HepG2 (cell line): Measurements from ENCODE around the gene MUC4. TPM values are rescaled to one million over a fixed set of nuclear protein-coding genes. Genes with fewer than 3 reads are reported as not detected.

Experiments
- ATAC-seq: fragments of 200-7000 bp; cut with Tn5 transposase; 3 replicates; pipeline ENCODE4 v1.9.1; 2020; ENCODE audit warnings: mild to moderate bottlenecking, moderate library complexity
- BruUV-seq: library from RNA; stranded (reverse); fragments of 400-500 nt; replicated peaks from 2 replicates; lab custom pipeline; 2021; lab: Mats Ljungman, UMichigan
- CTCF ChIA-PET: fragments of 300-600 bp; formaldehyde crosslinking; extraction: SDS; loops from one replicate; lab custom pipeline; 2021; ENCODE audit warnings: low total read pairs, inconsistent platforms, low intra/inter-chr PET ratio; lab: Yijun Ruan, JAX
- POLR2A ChIA-PET: fragments of 350-600 bp; sonication (Branson Sonifier 250); formaldehyde crosslinking; loops from one replicate; lab custom pipeline; 2020; ENCODE audit warnings: antibody characterized with exemption, inconsistent platforms; lab: Yijun Ruan, JAX
- DNase-seq: peaks from one replicate; pipeline ENCODE4 v3.0.0-alpha.2; 2015; ENCODE audit warnings: low spot score
- FAIRE-seq: peaks from 3 replicates; lab custom pipeline; 2011; peaks lifted over from hg19 to GRCh38; lab: Jason Lieb, UNC
- H2AFZ ChIP-seq: one replicate; pipeline ENCODE4 v1.6.1; 2011; ENCODE audit warnings: low read length, inconsistent platforms
- H3K27ac ChIP-seq: fragments of 300-600 bp; 3 replicates; pipeline ENCODE4 v1.8.0; 2011; ENCODE audit warnings: mixed run types, mild to moderate bottlenecking, mixed read lengths, low read length, inconsistent platforms; ENCODE audit not compliant: insufficient read depth; ENCODE audit errors: extremely low read length
- H3K27me3 ChIP-seq, 2 experiments: fragments of 200-600 bp in 1 of 2; 2 replicates in 1 of 2; 3 replicates in 1 of 2; pipeline versions ENCODE4 v1.6.0 to v1.8.0; 2011; ENCODE audit warnings: low read length in 2 of 2, mild to moderate bottlenecking in 2 of 2, moderate library complexity in 2 of 2, inconsistent platforms in 1 of 2; ENCODE audit not compliant: insufficient read depth in 2 of 2, control insufficient read depth in 1 of 2
- H3K36me3 ChIP-seq, 2 experiments: fragments of 200-600 bp in 1 of 2; replicated peaks in 1 of 2; 2 replicates in 1 of 2; 3 replicates in 1 of 2; pipeline versions ENCODE4 v1.5.1 to v1.8.0; 2011; ENCODE audit warnings: low read length in 2 of 2, inconsistent platforms in 1 of 2; ENCODE audit not compliant: insufficient read depth in 2 of 2, control insufficient read depth in 1 of 2
- H3K4me1 ChIP-seq: 2 replicates; pipeline ENCODE4 v1.5.1; 2012; ENCODE audit warnings: low read length, inconsistent platforms; ENCODE audit not compliant: insufficient read depth
- H3K4me2 ChIP-seq: 2 replicates; pipeline ENCODE4 v1.6.0; 2011; ENCODE audit warnings: low read depth, low read length, inconsistent platforms
- H3K4me3 ChIP-seq, 3 experiments: fragments of 200-600 bp in 1 of 3; sonication (generic), shearing (Covaris generic) in 1 of 3; replicated peaks in 1 of 3; 2 replicates each; pipeline ENCODE4 v1.5.1; 2011 to 2016; ENCODE audit warnings: low read length in 3 of 3, inconsistent platforms in 2 of 3, low read depth in 2 of 3, mild to moderate bottlenecking in 2 of 3, control low read depth in 1 of 3, mixed read lengths in 1 of 3; ENCODE audit not compliant: insufficient read depth in 1 of 3
- H3K79me2 ChIP-seq: one replicate; pipeline ENCODE4 v1.6.1; 2011; ENCODE audit warnings: low read length, inconsistent platforms; ENCODE audit not compliant: insufficient read depth
- H3K9ac ChIP-seq: 2 replicates; pipeline ENCODE4 v1.6.0; 2011; ENCODE audit warnings: mild to moderate bottlenecking, low read depth, low read length, inconsistent platforms; ENCODE audit not compliant: insufficient read depth
- H3K9me3 ChIP-seq: 2 replicates; pipeline ENCODE4 v1.5.1; 2012; ENCODE audit warnings: mild to moderate bottlenecking, low read length
- H4K20me1 ChIP-seq: 2 replicates; pipeline ENCODE4 v1.6.0; 2011; ENCODE audit warnings: inconsistent platforms, mild to moderate bottlenecking, low read length, moderate library complexity; ENCODE audit not compliant: insufficient read depth
- AGO1 ChIP-seq: fragments of 200-400 bp; formaldehyde crosslinking; IDR thresholded peaks from 2 replicates; pipeline ENCODE4 v1.6.1; 2017; ENCODE audit warnings: mild to moderate bottlenecking, low read depth, low read length, moderate library complexity; ENCODE audit not compliant: poor library complexity, severe bottlenecking
- ATF3 ChIP-seq: sonication (generic); formaldehyde crosslinking; IDR thresholded peaks from 2 replicates; pipeline ENCODE4 v1.4.0; 2020; ENCODE audit warnings: missing genetic modification reagents
- CHD4 ChIP-seq: fragments of 200-600 bp; sonication (generic); IDR thresholded peaks from 2 replicates; pipeline ENCODE4 v1.7.0; 2017; ENCODE audit warnings: mild to moderate bottlenecking, low read length, borderline replicate concordance
- GFI1 ChIP-seq: sonication (generic); formaldehyde crosslinking; IDR thresholded peaks from 2 replicates; pipeline ENCODE4 v1.5.0; 2020; ENCODE audit warnings: missing genetic modification reagents, mild to moderate bottlenecking, borderline replicate concordance
- MAFG ChIP-seq: sonication (generic); formaldehyde crosslinking; IDR thresholded peaks from 2 replicates; pipeline ENCODE4 v1.5.1; 2020; ENCODE audit warnings: mild to moderate bottlenecking, missing genetic modification reagents
- MBD4 ChIP-seq: IDR thresholded peaks from 2 replicates; pipeline ENCODE4 v1.6.1; 2012; ENCODE audit warnings: low read length, inconsistent platforms, borderline replicate concordance
- POLR2G ChIP-seq: fragments of 200-400 bp; formaldehyde crosslinking; IDR thresholded peaks from 2 replicates; pipeline ENCODE4 v1.6.1; 2018; ENCODE audit warnings: mild to moderate bottlenecking, low read depth, low read length, moderate library complexity
- SOX5 ChIP-seq: IDR thresholded peaks from 2 replicates; pipeline ENCODE4 v1.6.1; 2016; ENCODE audit warnings: borderline replicate concordance
- ZFP36 ChIP-seq: fragments of 150-350 bp; IDR thresholded peaks from 2 replicates; pipeline ENCODE4 v1.6.1; 2018; ENCODE audit warnings: borderline replicate concordance, low read length, low read depth; ENCODE audit not compliant: partially characterized antibody
- ZNF615 ChIP-seq: sonication (generic); formaldehyde crosslinking; IDR thresholded peaks from 2 replicates; pipeline ENCODE4 v1.5.0; 2020; ENCODE audit warnings: mild to moderate bottlenecking, missing genetic modification reagents, borderline replicate concordance
- ZNF746 ChIP-seq: sonication (generic); formaldehyde crosslinking; IDR thresholded peaks from 2 replicates; pipeline ENCODE4 v1.8.0; 2022; ENCODE audit warnings: mild to moderate bottlenecking, missing genetic modification reagents
- ZNF75D ChIP-seq: sonication (generic); formaldehyde crosslinking; IDR thresholded peaks from 2 replicates; pipeline ENCODE4 v1.8.1; 2023; ENCODE audit warnings: missing genetic modification reagents, mild to moderate bottlenecking, borderline replicate concordance
- ZNF792 ChIP-seq: IDR thresholded peaks from 2 replicates; pipeline ENCODE4 v1.6.1; 2016
- ZNF839 ChIP-seq: sonication (generic); formaldehyde crosslinking; IDR thresholded peaks from 2 replicates; pipeline ENCODE4 v1.4.0; 2020; ENCODE audit warnings: missing genetic modification reagents, mild to moderate bottlenecking, borderline replicate concordance
- ZSCAN22 ChIP-seq: sonication (generic); formaldehyde crosslinking; IDR thresholded peaks from 2 replicates; pipeline ENCODE4 v1.4.0; 2020; ENCODE audit warnings: mild to moderate bottlenecking, missing genetic modification reagents
- ZSCAN25 ChIP-seq: sonication (generic); formaldehyde crosslinking; IDR thresholded peaks from 2 replicates; pipeline ENCODE4 v1.8.0; 2022; ENCODE audit warnings: mild to moderate bottlenecking, missing genetic modification reagents
- WGBS: methylation state at CpG from one replicate; pipeline ENCODE4 v1.1.6; 2017; ENCODE audit warnings: low lambda C conversion rate; 5-methylcytosine and 5-hydroxymethylcytosine counted together
- in situ Hi-C: cut with HindIII; loops from 2 replicates; pipeline ENCODE4 v1.10.0; 2017; ENCODE audit warnings: low pct_unique_long_range_greater_than_20kb; ENCODE audit not compliant: extremely low pct_ligation_motif_present
- intact Hi-C: fragments of 100-400 bp; cut with micrococcal nuclease; formaldehyde crosslinking; loops from one replicate; pipeline ENCODE4 v1.10.0; 2022; ENCODE audit not compliant: unreplicated experiment
- polyA plus RNA-seq, 8 experiments: library from polyadenylated mRNA; depleted of rRNA in 3 of 8; stranded (reverse) in 7 of 8; unstranded in 1 of 8; fragments of >200 nt; fragmentation: Illumina TruSeq in 4 of 8; extraction: Trizol in 4 of 8; gene quantifications; 2 replicates each; pipeline versions ENCODE4 v1.2.1 to v1.2.3, GENCODE V29; 2011 to 2016; ENCODE audit warnings: low read depth in 4 of 8, missing spikeins in 1 of 8, mixed read lengths in 1 of 8; ENCODE audit not compliant: insufficient read depth in 1 of 8
- total RNA-seq, 5 experiments: library from RNA; depleted of rRNA; stranded (reverse); fragments of >200 nt; fragmentation: Illumina TruSeq; extraction: Trizol; gene quantifications; 2 replicates each; pipeline ENCODE4 v1.2.3, GENCODE V29; 2016; ENCODE audit warnings: low read depth in 1 of 5

Gene MUC4
- total and polyA plus RNA-seq, 2 of the 13 experiments (the other 11 are each of a cell fraction or from before 2014, with no cell fraction given) = not detected

GRCh38 chr3:195769551-195769950, 42.2 kb downstream of the MUC4 start:
- intact Hi-C loops = no loop called here
- Histone ChIP-seq H3K27ac (no peak overlapping the region), H3K9ac (no peak overlapping the region), H3K27me3 (peaks cover 6 to 27% of the 10 kb centered on the region in 2 experiments; a peak in 4 of 5 replicates), H3K79me2 (no peaks in the 10 kb centered on the region), H3K36me3 (no peaks in the 10 kb centered on the region), H3K4me3 (no peak overlapping the region)
- ChIA-PET CTCF (no interaction called here), POLR2A (no interaction called here)
- DNase-seq (no peak), FAIRE-seq (no peak)
- in situ Hi-C loops = no loop called here
- TF ChIP-seq MAFG (CRISPR knock-in tag) (no peak), ZNF839 (CRISPR knock-in tag) (no peak), ZFP36 (no peak), ATF3 (CRISPR knock-in tag) (no peak), ZNF792 (no peak), ZSCAN22 (CRISPR knock-in tag) (no peak), CHD4 (no peak), ZNF75D (CRISPR knock-in tag) (no peak), ZSCAN25 (no peak), ZNF746 (CRISPR knock-in tag) (no peak), GFI1 (CRISPR knock-in tag) (no peak), SOX5 (CRISPR knock-in tag) (no peak), MBD4 (no peak), ZNF615 (CRISPR knock-in tag) (no peak), AGO1 (no peak), POLR2G (no peak)
- TF ChIP-seq, all 625 proteins: peak for 0
- BruUV-seq = no TSS peak
- H4K20me1 ChIP-seq = no peaks in the 10 kb centered on the region
- no peak overlapping the region for H3K4me2 ChIP-seq
- H2AFZ ChIP-seq = no peak overlapping the region
- 21% methylated on average over 10 of the region's 10 CpGs for WGBS
- H3K9me3 ChIP-seq = no peaks in the 10 kb centered on the region
- no peaks in the 10 kb centered on the region for H3K4me1 ChIP-seq
- ATAC-seq = no peak
